ENCODE data around the gene DRG2. TPM values are rescaled to one million over a fixed set of nuclear protein-coding genes. Genes with fewer than 3 reads are reported as not detected.

DRG2 gene
- total RNA-seq, 2 experiments from 2014 or later = 52.2 to 52.4 TPM

DNA sequence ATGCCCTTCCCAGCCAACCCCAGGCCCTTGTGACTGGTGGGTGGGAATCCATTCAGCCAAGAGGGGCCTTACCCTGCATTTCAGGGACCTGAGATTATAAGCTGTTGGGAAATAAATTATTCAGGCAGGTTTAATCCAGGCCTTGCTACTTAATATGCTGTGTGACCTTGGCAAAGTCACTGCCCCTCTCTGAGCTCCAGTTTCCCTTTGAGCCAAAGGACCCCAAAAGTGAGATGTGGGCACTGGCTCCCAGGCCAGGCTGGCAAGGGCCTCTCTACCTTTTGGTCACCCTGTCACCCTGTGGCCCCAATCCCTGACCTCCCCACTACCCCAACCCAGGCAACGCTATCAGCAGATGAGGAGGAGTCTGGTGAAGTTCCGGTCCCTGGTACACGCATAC lies 54.7 kb downstream of the DRG2 start:
- H3K27me3 Mint-ChIP-seq = no peaks in the 10 kb centered on the region
- H3K4me3 Mint-ChIP-seq = no peak overlapping the region
- H3K4me1 Mint-ChIP-seq = no peaks in the 10 kb centered on the region
- DNase-seq = no peak
- H3K9me3 Mint-ChIP-seq = no peaks in the 10 kb centered on the region
- no peak overlapping the region for H3K27ac Mint-ChIP-seq
- H3K36me3 Mint-ChIP-seq = no peaks in the 10 kb centered on the region

DNA sequence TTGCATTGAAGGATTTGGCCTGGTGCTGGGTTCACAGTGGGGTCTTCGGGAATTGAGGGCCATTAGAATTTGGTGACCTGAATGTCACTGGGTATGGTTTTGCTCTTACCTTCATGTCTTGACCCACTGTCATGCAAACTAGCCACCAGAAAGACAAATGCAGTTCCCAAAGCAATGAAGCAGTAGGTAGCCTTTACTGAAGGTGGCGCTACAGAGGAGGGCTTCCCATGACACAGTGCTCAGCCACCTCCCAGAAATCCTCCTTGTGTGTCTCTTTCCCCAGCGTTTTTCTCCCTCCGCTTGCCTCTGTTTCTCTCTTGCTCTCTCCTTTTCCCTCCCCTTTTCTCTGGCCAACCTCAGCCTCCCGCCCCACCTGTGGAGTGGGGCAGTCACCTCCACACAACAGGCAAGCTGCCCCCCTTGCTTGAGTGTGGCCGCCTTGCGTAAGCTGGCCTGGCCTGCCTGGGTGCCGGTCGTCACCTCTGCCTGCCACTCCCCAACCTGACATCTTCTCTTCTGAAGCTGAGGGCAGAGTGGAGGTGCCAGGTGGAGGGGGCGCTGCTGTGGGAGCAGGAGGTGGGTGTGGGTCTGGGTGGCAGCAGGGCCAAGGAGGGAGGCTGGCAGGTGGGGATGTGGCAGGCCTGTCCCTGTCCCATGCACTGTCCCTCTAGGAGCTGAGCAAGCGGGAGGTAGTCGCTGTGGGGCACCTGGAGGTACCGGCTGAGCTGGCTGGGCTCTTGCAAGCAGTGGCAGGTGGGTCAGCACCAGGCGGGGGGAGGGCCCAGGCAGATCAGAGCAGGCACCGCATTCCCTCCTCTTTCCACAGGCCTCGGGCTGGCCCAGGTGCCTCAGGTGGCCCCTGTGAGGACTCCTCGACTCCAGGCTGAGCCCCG lies 55.5 kb downstream of the DRG2 start:
- no peak for DNase-seq
- H3K9me3 Mint-ChIP-seq = no peaks in the 10 kb centered on the region

DNA sequence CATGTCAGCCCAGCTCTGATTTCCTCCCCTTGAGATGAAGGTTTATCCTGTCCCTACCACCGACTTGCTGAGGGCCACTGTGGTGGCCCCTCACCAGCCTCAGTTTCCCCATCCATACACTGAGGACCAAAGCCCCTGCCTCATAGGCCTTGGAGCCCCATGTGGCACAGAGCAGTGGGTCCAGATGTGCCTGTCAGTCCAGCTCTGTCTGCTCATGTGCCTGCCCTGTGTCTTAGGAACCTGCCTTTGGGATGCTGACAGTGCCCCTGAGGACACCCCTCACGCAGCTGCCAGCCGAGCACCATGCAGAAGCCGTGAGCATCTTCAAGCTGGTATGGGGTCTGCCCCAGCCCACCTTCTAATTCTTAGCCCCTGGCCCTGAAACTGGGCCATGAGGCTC lies 56.5 kb downstream of the DRG2 start:
- no peaks in the 10 kb centered on the region for H3K4me1 Mint-ChIP-seq
- DNase-seq = no peak
- no peak overlapping the region for H3K4me3 Mint-ChIP-seq
- no peak overlapping the region for H3K27ac Mint-ChIP-seq
- no peaks in the 10 kb centered on the region for H3K27me3 Mint-ChIP-seq
- no peaks in the 10 kb centered on the region for H3K36me3 Mint-ChIP-seq
- no peaks in the 10 kb centered on the region for H3K9me3 Mint-ChIP-seq

More for the DNA sequence above, 55.5 kb downstream of the DRG2 start:
- H3K36me3 Mint-ChIP-seq = no peaks in the 10 kb centered on the region
- H3K27me3 Mint-ChIP-seq = no peaks in the 10 kb centered on the region
- no peak overlapping the region for H3K4me3 Mint-ChIP-seq
- no peaks in the 10 kb centered on the region for H3K4me1 Mint-ChIP-seq
- no peak overlapping the region for H3K27ac Mint-ChIP-seq

DNA sequence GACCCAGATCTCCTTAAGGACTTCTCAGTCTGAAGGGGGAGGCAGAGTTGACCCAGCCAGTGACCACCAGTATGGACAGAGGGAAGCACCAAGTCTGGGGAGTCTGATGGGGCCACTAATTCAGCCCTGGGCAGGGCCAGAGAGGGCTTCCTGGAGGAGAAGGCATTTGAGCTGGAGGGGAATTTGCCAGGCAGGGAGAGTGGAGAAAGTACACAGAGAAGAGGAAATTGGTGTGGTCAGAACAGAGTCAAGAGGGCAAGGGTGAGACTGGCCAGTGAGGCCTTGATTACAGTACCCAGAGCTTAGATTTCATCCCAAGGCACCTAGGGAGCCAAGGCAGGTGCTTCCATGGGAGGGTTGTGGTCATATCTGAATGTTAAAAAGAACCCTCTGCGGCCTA lies 57.1 kb downstream of the DRG2 start:
- H3K9me3 Mint-ChIP-seq = no peaks in the 10 kb centered on the region

DNA sequence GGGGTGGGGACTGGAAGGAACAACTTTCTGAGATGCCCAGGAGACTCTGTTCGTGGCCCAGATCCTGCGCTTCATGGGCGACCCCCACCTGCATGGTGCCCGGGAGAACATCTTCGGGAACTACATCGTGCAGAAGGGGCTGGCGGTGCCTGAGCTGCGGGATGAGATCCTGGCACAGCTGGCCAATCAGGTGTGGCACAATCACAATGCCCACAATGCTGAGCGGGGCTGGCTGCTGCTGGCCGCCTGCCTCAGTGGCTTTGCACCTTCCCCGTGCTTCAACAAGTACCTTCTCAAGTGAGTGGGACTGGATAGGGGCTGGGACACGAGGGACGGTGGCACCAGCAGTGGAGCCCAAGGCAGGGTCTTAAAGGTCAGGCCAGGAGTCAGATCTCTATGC lies 58.1 kb downstream of the DRG2 start:
- no peak for DNase-seq
- no peaks in the 10 kb centered on the region for H3K36me3 Mint-ChIP-seq
- no peaks in the 10 kb centered on the region for H3K4me1 Mint-ChIP-seq
- no peaks in the 10 kb centered on the region for H3K27me3 Mint-ChIP-seq
- H3K9me3 Mint-ChIP-seq = no peaks in the 10 kb centered on the region
- no peak overlapping the region for H3K27ac Mint-ChIP-seq
- H3K4me3 Mint-ChIP-seq = no peak overlapping the region

More for the DNA sequence above, 57.1 kb downstream of the DRG2 start:
- Mint-ChIP-seq H3K4me3 (no peak overlapping the region), H3K4me1 (no peaks in the 10 kb centered on the region), H3K27ac (no peak overlapping the region), H3K36me3 (no peaks in the 10 kb centered on the region), H3K27me3 (no peaks in the 10 kb centered on the region)
- DNase-seq = no peak

DNA sequence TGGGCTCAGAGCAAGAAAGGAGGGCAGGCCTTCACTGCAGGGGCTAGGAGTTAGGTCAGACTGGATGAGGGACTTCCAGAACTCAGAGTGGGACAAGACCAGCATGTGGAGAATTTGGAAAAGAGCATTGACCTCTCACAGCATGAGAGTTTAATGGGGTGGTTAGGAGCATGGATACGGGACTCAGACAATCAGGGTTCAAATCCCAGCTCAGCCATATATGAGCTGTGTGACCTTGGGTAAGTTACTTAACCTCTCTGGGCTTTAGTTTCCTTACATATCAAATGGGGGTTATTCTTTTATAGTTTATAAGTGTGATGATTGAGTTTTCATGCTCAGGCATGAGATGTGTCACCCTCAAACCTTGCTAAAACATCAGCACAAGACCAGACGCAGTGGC lies 58.5 kb downstream of the DRG2 start:
- H3K4me3 Mint-ChIP-seq = no peak overlapping the region
- no peaks in the 10 kb centered on the region for H3K4me1 Mint-ChIP-seq
- H3K27ac Mint-ChIP-seq = no peak overlapping the region
- no peaks in the 10 kb centered on the region for H3K36me3 Mint-ChIP-seq
- DNase-seq = no peak
- H3K9me3 Mint-ChIP-seq = no peaks in the 10 kb centered on the region
- no peaks in the 10 kb centered on the region for H3K27me3 Mint-ChIP-seq

DNA sequence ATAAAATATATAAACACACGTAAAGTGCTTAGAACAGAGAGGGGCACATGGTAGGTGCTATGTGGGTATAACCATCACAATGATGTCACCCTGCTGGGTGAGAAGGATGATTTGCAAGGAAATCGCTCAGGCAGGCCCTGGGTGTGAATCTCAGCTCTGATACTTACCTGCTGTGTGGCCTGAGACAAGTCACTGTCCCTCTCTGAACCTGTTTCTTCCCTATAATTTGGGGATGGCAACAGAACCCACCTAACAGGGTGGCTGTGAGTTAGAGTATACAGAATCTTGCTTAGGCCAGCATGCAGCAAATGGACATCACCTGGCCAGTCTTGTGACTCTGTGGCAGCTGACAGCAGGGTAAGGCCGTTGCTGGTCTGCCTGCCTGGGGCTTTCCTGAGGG lies 59.2 kb downstream of the DRG2 start:
- H3K27ac Mint-ChIP-seq = no peak overlapping the region
- H3K4me3 Mint-ChIP-seq = no peak overlapping the region
- H3K36me3 Mint-ChIP-seq = no peaks in the 10 kb centered on the region
- no peaks in the 10 kb centered on the region for H3K27me3 Mint-ChIP-seq
- no peaks in the 10 kb centered on the region for H3K9me3 Mint-ChIP-seq
- H3K4me1 Mint-ChIP-seq = no peaks in the 10 kb centered on the region
- no peak for DNase-seq

DNA sequence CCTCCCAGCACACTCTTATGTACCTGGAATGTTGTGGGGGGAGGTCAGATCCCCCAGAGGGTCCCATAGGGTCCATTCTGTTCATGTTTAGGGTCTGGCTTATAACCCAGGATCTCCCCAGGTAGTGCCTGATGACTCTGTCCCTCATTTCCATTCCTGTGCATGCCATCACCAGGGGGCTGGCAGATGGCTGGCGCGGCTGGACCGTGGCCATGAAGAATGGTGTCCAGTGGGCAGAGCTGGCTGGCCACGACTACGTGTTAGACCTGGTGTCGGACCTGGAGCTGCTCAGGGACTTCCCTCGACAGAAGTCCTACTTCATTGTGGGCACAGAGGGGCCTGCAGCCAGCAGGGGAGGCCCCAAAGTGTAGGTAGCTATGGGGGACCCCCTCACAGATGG lies 60.8 kb downstream of the DRG2 start:
- H3K27me3 Mint-ChIP-seq = no peaks in the 10 kb centered on the region
- no peaks in the 10 kb centered on the region for H3K9me3 Mint-ChIP-seq
- H3K36me3 Mint-ChIP-seq = no peaks in the 10 kb centered on the region
- H3K27ac Mint-ChIP-seq = no peak overlapping the region
- DNase-seq = no peak
- H3K4me3 Mint-ChIP-seq = no peak overlapping the region
- H3K4me1 Mint-ChIP-seq = peaks cover 6% of the 10 kb centered on the region

DNA sequence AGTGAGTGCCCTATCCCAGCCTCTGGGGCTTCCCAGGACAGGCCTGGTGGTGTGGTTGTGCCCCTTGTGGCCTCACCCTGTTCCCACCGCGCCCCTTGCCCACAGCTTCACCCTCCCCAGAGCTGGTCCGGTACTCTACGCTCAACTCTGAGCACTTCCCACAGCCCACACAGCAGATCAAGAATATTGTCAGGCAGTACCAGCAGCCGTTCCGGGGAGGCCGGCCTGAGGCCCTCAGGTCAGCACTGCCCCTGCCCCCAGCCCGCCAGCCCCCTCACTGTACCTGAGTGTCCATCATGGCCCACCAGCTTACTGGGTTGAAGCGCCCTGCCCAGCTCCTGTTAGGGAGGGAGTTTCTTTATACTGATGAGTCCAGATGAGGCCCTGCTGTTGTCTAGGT lies 63.5 kb downstream of the DRG2 start:
- Mint-ChIP-seq H3K9me3 (no peaks in the 10 kb centered on the region), H3K4me1 (peaks cover 10% of the 10 kb centered on the region), H3K27ac (no peak overlapping the region), H3K27me3 (no peaks in the 10 kb centered on the region), H3K4me3 (no peak overlapping the region), H3K36me3 (no peaks in the 10 kb centered on the region)
- DNase-seq = no peak

DNA sequence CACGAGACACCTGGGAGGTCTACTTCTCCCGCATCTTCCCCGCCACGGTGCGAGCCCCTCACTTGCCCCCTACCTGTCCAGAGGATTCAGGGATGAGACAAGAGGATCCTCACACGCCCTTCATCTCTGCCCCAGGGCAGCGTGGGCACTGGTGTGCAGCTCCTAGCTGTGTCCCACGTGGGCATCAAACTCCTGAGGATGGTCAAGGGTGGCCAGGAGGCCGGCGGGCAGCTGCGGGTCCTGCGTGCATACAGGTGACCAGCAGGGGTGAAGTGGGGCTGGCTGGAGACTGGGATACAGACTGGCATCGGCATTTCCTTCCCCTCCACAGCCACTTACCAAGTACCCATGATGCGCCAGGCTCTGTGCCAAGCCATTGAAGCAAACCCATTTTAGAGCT lies 67.4 kb downstream of the DRG2 start:
- Mint-ChIP-seq H3K36me3 (no peaks in the 10 kb centered on the region), H3K9me3 (no peaks in the 10 kb centered on the region), H3K4me1 (peaks cover 21% of the 10 kb centered on the region), H3K27ac (no peak overlapping the region), H3K27me3 (no peaks in the 10 kb centered on the region), H3K4me3 (no peak overlapping the region)
- DNase-seq = no peak

DNA sequence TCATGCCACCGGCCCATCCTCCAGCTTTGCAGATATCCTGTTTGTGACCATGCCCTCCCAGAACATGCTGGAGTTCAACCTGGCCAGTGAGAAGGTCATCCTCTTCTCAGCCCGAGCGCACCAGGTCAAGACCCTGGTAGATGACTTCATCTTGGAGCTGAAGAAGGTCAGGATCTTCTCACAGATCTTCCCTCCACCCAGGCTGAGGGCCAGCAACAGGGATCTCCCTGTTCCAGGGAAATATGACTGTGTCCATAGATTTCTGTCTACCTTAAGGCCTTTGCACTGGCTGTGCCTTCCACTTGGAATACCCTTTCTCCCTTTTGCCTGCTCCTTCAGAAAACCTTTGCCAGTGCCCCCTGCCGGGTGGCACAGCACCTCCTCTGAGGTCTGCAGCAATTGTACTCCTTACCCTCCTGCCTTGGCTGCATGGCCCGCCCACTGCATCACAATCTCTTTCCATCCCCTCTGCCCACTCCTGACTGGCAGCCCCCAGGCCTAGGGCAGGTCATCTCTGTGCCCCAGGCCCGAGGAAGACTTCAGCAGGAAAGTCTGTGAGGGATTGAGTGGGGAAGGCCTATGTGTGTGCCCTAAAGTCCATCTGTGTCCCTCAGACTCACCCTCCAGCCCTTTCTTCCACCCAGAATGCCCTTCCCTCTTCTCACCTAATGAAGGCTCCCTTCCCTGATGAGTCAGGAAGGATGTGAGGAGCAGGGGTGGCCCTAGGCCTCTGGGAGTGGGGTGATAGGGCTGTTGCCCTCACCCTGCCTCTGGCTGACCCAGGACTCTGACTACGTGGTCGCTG lies 68.6 kb downstream of the DRG2 start:
- no peak for DNase-seq
- Mint-ChIP-seq H3K4me1 (peaks cover 21% of the 10 kb centered on the region), H3K27me3 (no peaks in the 10 kb centered on the region), H3K36me3 (no peaks in the 10 kb centered on the region), H3K9me3 (no peaks in the 10 kb centered on the region), H3K27ac (no peak overlapping the region), H3K4me3 (no peak overlapping the region)

DNA sequence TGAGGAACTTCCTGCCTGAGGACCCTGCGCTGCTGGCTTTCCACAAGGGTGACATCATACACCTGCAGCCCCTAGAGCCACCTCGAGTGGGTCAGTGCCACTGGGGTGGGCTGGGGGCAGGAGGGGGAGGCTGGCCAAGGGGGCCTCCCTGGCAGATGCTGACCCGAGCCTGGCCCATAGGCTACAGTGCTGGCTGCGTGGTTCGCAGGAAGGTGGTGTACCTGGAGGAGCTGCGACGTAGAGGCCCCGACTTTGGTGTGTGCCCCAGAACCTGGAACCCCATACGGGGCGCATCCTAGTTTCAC lies 69.2 kb downstream of the DRG2 start:
- no peak for DNase-seq
- no peaks in the 10 kb centered on the region for H3K36me3 Mint-ChIP-seq
- no peak overlapping the region for H3K27ac Mint-ChIP-seq
- H3K4me3 Mint-ChIP-seq = no peak overlapping the region
- no peaks in the 10 kb centered on the region for H3K27me3 Mint-ChIP-seq
- H3K9me3 Mint-ChIP-seq = no peaks in the 10 kb centered on the region
- peaks cover 21% of the 10 kb centered on the region for H3K4me1 Mint-ChIP-seq

Other genes starting within 250 kb of the DRG2 start
- 1 to 10 TPM; 8.5 to 9.0 TPM for gene TOM1L2, start 115.5 kb upstream of the DRG2 start, total RNA-seq
- gene DRC3, start 115.1 kb upstream of the DRG2 start, total RNA-seq = under 1 TPM; 0.18 to 0.52 TPM
- gene ATPAF2, start 48.8 kb upstream of the DRG2 start, total RNA-seq = 10 to 100 TPM; 31.0 to 33.3 TPM
- 1 to 10 TPM; 7.2 to 7.7 TPM for gene GID4, start 48.5 kb upstream of the DRG2 start, total RNA-seq
- gene MYO15A, start 20.8 kb downstream of the DRG2 start, total RNA-seq = under 1 TPM; 0.60 to 0.68 TPM
- gene ALKBH5, start 95.9 kb downstream of the DRG2 start, total RNA-seq = 100 to 1,000 TPM; 163 TPM
- gene LLGL1, start 137.7 kb downstream of the DRG2 start, total RNA-seq = 10 to 100 TPM; 13.7 to 15.2 TPM
- 100 to 1,000 TPM; 237 to 242 TPM for gene FLII, start 170.8 kb downstream of the DRG2 start, total RNA-seq
- 1 to 10 TPM; 3.2 to 4.3 TPM for gene MIEF2, start 172.7 kb downstream of the DRG2 start, total RNA-seq
- 10 to 100 TPM; 55.4 to 56.9 TPM for gene TOP3A, start 227.0 kb downstream of the DRG2 start, total RNA-seq
- gene SMCR8, start 227.3 kb downstream of the DRG2 start, total RNA-seq = 10 to 100 TPM; 19.4 TPM